Raji (cell line): ENCODE data around the gene EBPL.

ENCODE experiments used
- POLR2A ChIP-seq: IDR thresholded peaks from 2 replicates; pipeline ENCODE4 v1.6.1; 2011; ENCODE audit warnings: low read depth, low read length, control low read depth; ENCODE audit not compliant: insufficient read depth

EBPL gene

GRCh38 chr13:49625392-49626079 lies 65.8 kb downstream of the EBPL start:
- TF ChIP-seq POLR2A, result no peak

- TF ChIP-seq POLR2A, result no peak
Measured at GRCh38 chr13:49624229-49624628, 67.1 kb downstream of the EBPL start.

- no peak for TF ChIP-seq POLR2A
Measured at GRCh38 chr13:49622174-49622946, 68.9 kb downstream of the EBPL start.

- peak; percentile 68 for TF ChIP-seq POLR2A
Measured at GRCh38 chr13:49620170-49620621, 71.1 kb downstream of the EBPL start.

- TF ChIP-seq POLR2A, result no peak
Measured at GRCh38 chr13:49616676-49617065, 74.6 kb downstream of the EBPL start.

DNA sequence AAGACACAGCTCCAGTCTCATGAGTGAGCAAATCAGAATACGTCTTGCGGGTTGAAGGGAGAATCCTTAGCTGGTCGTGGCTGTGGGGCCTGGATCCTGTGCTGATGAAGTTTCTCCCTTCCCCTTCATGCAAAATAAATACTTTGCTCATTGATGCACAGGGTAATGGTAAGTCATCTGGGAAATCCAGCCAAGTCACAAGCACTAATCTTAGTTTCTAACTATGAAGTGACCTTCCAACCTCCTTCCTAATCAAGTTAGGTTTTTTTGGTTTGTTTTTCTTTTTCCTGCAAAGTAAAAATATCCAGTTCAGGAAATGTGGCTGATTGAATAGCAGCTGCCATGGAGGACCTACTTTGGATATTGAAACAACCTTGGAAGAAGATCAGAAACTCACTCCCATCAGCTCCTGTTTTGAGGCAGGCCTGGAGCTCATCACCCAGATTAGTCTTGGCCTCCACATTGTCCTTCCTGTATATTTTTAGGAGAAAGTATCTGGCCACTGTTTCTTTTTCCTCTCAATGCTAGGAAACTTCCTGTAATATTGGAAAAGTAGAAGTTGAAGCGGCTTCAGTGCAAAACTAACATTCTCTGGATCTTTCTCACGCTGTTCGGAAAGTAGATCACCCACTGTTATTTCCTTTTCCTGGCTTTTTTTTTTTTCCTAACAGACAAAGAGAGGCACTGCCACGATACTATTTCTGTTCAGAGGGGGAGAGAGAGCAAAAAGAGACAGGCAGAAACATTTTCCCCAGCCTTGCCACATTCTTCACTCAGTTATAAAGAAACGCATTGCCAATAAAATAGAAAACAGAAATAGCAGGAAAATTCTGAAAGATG lies 75.2 kb downstream of the EBPL start:
- TF ChIP-seq POLR2A, result no peak
